ENCODE results near the gene HINFP.
"Not testable (repeated sequence)": the region's sequence is repeated elsewhere in the genome, so short reads cannot be mapped to it uniquely, and the experiment has no call there.

The HINFP gene

GRCh38 chr11:119157063-119157462 lies 35.7 kb downstream of the HINFP start:
- DNase-seq, result no peak

GRCh38 chr11:119158467-119158866 lies 37.1 kb downstream of the HINFP start:
- no peak for DNase-seq

DNA sequence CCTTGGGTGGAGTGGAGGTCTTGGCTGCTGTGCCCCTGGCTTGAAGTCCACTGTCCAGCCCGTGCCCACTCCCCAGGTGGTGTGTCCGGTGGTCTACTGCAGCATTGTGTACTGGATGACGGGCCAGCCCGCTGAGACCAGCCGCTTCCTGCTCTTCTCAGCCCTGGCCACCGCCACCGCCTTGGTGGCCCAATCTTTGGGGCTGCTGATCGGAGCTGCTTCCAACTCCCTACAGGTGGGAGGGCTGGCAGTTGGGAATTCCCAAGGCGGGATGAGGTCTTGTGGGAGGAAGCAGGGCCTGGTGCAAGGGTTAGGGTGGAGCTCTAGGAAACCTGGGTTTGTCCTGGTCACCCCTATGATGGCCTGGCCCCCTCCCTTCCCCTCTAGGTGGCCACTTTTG lies 38.8 kb downstream of the HINFP start:
- no peak for DNase-seq

- DNase-seq, result no peak
These were observed 40.5 kb downstream of the HINFP start for GRCh38 chr11:119161871-119162270.

DNA sequence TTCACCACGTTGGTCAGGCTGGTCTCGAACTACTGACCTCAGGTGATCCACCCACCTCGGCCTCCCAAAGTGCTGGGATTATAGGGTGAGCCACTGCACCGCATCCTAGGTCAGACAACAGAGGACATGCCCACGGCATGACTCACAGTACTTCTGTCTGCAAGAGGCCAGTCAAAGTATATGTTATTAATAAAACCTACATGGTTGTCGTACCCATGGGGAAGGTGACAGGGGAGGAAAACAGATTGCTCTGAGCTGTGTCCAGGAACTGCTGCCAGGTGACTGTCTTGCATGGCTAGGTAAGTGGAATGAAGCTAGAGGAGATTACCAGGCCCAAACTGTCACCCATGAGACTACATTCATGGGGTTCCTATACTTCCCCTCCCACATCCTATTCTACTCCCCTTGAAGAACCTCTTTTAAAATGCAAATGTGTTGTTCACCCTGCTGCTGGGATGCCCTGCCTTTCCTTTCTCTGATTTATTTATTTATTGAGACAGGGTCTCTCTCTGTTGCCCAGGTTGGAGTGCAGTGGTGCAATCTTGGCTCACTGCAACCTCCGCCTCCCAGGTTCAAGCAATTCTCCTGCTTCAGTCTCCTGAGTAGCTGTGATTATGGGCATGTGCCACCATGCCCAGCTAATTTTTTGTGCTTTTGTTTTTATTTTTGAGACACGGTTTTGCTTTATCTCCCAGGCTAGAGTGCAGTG lies 45.1 kb downstream of the HINFP start:
- no peak for DNase-seq

GRCh38 chr11:119167077-119167458 lies 45.7 kb downstream of the HINFP start:
- not testable (repeated sequence) for DNase-seq

- DNase-seq, result peak; percentile 32
These were observed 46.6 kb downstream of the HINFP start for GRCh38 chr11:119167933-119168332.

GRCh38 chr11:119168471-119169281 lies 47.3 kb downstream of the HINFP start, which contains the start of gene NLRX1:
NLRX1 (plus strand) TSS chr11:119168725; CDS start chr11:119171404, 2,679 bp downstream.
- DNase-seq, result peak; percentile 86

GRCh38 chr11:119169282-119169719 lies 47.9 kb downstream of the HINFP start:
- DNase-seq, result peak; percentile 49

DNA sequence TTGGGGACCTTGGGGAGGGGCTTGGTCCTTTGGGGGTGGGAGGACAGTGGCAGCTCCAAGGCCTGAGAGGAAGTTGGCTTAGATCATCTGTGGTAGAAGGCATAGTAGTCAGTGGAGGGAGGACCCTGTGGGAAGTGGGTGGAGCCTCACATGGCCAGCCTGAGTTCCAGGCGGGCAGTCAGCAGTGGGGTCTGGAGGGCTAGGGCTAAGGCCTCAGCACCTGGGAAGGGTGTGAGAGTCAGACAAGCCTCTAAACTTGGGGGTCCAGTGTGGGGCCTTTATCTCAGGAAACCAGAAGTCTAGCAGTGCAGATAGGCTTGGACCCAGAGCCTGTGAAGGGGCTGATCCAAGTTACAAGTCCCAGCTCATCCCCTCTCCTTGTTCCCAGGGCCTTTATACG lies 51.1 kb downstream of the HINFP start:
- DNase-seq, result peak; percentile 73

DNA sequence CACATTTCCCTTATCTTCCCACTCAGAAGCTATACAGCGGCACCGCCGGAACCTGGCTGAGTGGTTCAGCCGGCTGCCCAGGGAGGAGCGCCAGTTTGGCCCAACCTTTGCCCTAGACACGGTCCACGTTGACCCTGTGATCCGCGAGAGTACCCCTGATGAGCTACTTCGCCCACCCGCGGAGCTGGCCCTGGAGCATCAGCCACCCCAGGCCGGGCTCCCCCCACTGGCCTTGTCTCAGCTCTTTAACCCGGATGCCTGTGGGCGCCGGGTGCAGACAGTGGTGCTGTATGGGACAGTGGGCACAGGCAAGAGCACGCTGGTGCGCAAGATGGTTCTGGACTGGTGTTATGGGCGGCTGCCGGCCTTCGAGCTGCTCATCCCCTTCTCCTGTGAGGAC lies 52.1 kb downstream of the HINFP start:
- DNase-seq, result no peak

DNA sequence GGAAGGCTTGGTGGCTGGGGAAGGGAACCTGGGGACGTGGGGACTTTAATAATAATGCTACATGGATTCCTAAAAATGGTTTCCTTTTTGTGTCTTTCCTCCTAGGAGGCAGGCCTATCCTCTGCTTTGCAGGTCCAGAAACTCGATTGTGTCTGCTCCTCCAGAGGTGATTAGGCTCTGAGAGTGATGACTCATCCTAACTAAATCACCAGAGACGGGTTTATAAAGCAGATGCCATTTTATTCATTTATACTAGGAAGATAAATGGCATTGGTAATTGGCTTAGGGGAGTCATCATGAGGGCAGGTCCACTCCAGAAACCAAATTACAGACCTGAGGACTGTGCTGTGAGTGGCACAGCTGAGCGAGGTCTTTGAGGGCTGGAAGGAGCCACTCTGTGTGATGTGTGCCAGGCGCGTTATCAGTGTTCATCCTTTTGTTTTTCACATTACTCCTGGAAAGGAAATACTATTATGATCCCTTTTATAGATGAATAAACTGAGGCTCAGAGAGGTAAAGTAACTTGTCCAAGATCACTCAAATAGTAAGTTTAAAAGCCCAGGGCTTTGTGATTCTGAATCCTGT lies 54.2 kb downstream of the HINFP start:
- DNase-seq, result no peak

DNA sequence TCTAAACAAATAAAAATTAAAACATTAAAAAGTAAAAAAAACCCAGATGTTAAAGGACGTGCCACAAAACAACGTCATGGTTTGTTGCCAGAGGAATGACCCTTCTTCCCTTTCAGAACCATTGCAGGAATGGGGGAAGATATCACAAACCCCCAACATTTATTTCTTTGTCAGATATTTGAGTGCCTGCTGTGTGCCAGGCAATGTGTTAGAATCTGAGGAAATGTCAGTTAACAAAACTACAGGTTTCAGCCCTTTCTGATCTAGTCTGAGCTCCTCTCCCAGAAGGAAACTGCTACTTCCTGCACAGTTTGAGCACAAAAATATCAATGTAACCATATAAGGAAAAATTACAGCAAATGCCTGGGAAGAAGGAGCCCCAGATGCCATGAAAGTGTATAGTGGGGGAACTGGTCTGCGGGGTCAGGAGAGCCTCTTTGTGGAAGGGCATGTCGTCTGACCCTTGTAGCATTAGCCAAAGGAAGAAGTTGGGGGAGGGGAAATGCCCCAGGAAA lies 56.8 kb downstream of the HINFP start:
- DNase-seq, result peak; percentile 4

- DNase-seq, result no peak
These were observed 58.0 kb downstream of the HINFP start for GRCh38 chr11:119179342-119179741.

DNA sequence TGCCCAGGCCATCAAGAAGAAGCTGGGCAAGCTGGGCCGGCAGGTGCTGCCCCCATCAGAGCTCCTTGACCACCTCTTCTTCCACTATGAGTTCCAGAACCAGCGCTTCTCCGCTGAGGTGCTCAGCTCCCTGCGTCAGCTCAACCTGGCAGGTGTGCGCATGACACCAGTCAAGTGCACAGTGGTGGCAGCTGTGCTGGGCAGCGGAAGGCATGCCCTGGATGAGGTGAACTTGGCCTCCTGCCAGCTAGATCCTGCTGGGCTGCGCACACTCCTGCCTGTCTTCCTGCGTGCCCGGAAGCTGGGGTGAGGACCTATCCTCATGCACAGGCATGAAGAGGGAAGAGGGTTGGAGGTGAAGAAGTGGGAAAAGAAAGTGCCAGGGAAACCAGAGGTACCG lies 58.6 kb downstream of the HINFP start:
- DNase-seq, result no peak

DNA sequence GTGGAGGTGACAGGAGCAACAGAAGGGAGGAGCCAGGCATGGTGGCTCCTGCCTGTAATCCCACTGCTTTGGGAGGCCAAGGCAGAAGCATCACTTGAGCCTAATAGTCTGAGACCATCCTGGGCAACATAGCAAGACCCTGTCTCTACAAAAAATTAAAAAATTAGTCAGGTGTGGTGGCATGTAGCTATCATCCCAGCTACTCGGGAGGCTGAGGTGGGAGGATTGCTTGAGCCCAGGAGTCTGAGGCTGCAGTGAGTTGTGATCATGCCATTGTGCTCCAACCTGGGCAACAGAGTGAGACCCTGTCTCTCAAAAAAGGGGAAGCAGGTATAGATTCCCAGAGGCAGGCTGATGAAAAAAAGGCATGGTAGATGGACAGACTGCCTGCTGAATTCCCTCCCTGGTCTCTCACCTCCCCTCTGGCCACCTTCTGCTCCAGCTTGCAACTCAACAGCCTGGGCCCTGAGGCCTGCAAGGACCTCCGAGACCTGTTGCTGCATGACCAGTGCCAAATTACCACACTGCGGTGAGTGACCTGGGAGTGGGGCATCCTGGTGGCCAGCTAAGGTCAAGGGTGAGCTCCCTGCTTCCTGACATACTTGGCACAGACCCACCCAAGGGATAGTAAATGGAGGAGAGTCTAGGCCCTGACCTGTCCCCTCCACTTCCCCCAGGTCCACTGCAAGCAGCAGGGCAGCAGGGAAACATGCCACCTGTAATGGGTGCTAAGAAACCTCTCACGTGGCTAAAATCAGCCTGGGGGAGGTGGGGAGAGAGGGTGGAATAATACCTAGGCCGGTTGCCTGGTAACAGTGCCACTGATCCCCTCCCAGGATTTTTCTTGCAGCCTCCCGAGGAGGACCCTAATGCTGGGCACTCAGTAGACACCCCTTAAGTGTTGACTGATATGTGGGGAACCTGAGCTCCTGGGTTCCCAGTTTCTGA lies 59.6 kb downstream of the HINFP start:
- DNase-seq, result no peak

GRCh38 chr11:119181677-119182412 lies 60.5 kb downstream of the HINFP start:
- DNase-seq, result peak; percentile 4

DNA sequence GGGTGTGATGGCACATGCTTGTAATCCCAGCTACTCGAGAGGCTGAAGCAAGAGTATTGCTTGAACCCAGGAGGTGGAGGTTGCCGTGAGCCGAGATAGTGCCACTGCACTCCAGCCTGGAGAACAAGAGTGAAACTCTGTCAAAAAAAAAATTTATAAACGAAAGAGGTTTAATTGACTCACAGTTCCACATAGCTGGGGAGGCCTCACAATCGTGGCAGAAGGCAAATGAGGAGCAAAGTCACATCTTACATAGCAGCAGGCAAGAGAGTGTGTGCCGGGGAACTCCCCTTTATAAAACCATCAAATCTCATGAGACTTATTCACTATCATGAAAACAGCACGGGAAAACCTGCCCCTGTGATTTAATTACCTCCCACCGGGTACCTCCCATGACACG lies 63.0 kb downstream of the HINFP start:
- DNase-seq, result not testable (repeated sequence)

Measured in inflammatory macrophage treated with lipopolysaccharide for 4 hours (primary cell).